Psoas muscle (tissue), 8 donors: ENCODE data around the gene GIPC3. TPM values are rescaled to one million over a fixed set of nuclear protein-coding genes. Genes with fewer than 3 reads are reported as not detected.
A peak's percentile ranks its signal among the peaks of the same experiment; 100 is the strongest.

Experiments used
- ATAC-seq, 4 donors: fragments of 200-7000 bp; cut with Tn5 transposase; one replicate each; pipeline ENCODE4 v1.9.1; 2020; ENCODE audit warnings: moderate library complexity in 3 of 4, mild to moderate bottlenecking in 2 of 4
- DNase-seq, 2 donors: peaks; one replicate each; pipeline ENCODE4 v3.0.0-alpha.2; 2020
- H3K27ac ChIP-seq: fragments of 200-600 bp; one replicate; pipeline ENCODE4 v1.8.0; 2022
- H3K27me3 ChIP-seq, 3 donors: fragments of 200-600 bp in 1 of 3; one replicate each; pipeline versions ENCODE4 v1.6.1 to v1.8.0; 2013 to 2022; ENCODE audit warnings: low read length in 2 of 3, mild to moderate bottlenecking in 2 of 3, moderate library complexity in 1 of 3; ENCODE audit not compliant: insufficient read depth in 3 of 3
- H3K36me3 ChIP-seq, 2 donors: fragments of 200-600 bp in 1 of 2; one replicate each; pipeline versions ENCODE4 v1.6.1 to v1.8.0; 2013 to 2022; ENCODE audit warnings: low read depth in 1 of 2, mild to moderate bottlenecking in 1 of 2, moderate library complexity in 1 of 2; ENCODE audit not compliant: insufficient read depth in 1 of 2
- H3K4me1 ChIP-seq: fragments of 200-600 bp; one replicate; pipeline ENCODE4 v1.8.0; 2022
- H3K4me3 ChIP-seq: fragments of 200-600 bp; one replicate; pipeline ENCODE4 v1.8.0; 2022; ENCODE audit warnings: mild to moderate bottlenecking
- H3K9me3 ChIP-seq: fragments of 200-600 bp; one replicate; pipeline ENCODE4 v1.8.0; 2022
- whole genome bisulfite sequencing, 3 donors: extraction: QIAGEN DNeasy Blood & Tissue Kit; methylation state at CpG; one replicate each; pipeline versions ENCODE4 v1.1.6 to v1.1.7; 2013; 5-methylcytosine and 5-hydroxymethylcytosine counted together
- intact Hi-C, 2 donors: fragments of 100-400 bp; cut with DNase I; formaldehyde crosslinking; loops; one replicate each; pipeline versions ENCODE4 v1.11.0 to v1.14.2; 2022
- polyA plus RNA-seq, 3 donors: library from polyadenylated mRNA; stranded (reverse); fragments of 200-250 nt; gene quantifications; one replicate each; pipeline ENCODE4 v1.2.3, GENCODE V29; 2013
- total RNA-seq, 4 donors: library from RNA; stranded (reverse); fragmentation: NEBNext Ultra II Directional in 2 of 4; extraction: Animal tissue kit (Norgen Biotek cat#: 25700) in 2 of 4; gene quantifications; one replicate each; pipeline versions ENCODE4 v1.2.1 to v1.2.4, GENCODE V29; 2021 to 2023
- TF ChIP-seq, protein P1 (sequence below): fragments of 200-600 bp; IDR thresholded peaks from one replicate; pipeline ENCODE4 v1.8.0; 2022; ENCODE audit warnings: antibody characterized with exemption
- donor health status: healthy with polysubstance abuse.
- donor health status: DM: no; HTN: no; CAD: no; lungs with moderate emphysema.
- donor health status: Bipolar disorder and iron deficiency.
- donor health status: healthy.
- donor health status: DM: yes; HTN: yes; CAD: no.
- donor health status: DM: no; HTN: no; CAD: no.
- donor health status: DM: no; HTN: no; CAD: no.
- donor health status: DM: yes; HTN: yes; CAD: no.

Gene GIPC3
- total and polyA plus RNA-seq, 7 donors, result 0.30 to 1.1 (median 0.45) TPM

DNA sequence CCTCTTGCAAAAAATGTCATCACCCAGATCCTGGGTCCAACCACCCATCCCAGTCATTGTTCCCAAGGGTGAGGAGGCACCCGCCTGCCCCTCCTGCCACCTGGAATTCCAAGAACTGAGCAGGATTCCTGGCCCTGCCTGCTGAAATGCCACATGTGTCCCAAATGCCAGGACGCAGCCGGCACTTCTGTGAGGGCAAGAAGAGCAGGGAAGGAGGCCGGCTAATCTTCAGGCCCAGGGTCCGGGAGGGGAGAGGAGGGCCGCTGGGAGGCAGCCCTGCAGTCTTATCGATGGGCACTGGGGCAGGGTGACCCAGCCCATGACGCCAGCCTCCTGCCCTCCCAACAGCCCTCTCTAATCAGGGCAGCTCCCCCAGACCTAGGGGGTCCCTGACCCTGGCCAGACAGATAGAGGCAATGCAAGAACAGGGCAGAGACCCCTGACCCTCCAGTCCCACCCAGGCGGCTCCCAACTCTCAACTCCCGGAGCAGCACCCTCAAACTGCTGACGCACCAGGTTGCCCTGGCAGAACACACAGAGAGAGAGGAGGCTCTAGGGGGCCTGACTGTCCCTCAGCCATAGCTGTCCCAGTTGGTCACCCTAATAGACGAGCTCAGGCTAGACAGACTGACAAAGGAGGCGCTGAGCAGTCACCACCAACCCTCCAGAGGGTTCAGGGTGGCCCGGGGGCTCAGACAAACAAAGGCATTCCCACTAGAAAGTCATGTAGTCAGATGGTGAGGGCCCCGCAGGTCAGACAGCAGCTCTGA lies 29.4 kb upstream of the GIPC3 start:
- intact Hi-C loops, result loop anchor here in 1 of 2 donors (2.0 to 10.0 kb wide), 2 partner anchors 73 to 149 kb away; partner anchors contain the start of genes PIP5K1C and TJP3
- H3K4me1 ChIP-seq, result peaks cover 8% of the 10 kb centered on the region
- no peak overlapping the region for H3K27ac ChIP-seq
- peaks cover 0 to 3% of the 10 kb centered on the region in 2 donors for H3K36me3 ChIP-seq
- ATAC-seq (no peak), DNase-seq (no peak)
- TF ChIP-seq, protein P1, sequence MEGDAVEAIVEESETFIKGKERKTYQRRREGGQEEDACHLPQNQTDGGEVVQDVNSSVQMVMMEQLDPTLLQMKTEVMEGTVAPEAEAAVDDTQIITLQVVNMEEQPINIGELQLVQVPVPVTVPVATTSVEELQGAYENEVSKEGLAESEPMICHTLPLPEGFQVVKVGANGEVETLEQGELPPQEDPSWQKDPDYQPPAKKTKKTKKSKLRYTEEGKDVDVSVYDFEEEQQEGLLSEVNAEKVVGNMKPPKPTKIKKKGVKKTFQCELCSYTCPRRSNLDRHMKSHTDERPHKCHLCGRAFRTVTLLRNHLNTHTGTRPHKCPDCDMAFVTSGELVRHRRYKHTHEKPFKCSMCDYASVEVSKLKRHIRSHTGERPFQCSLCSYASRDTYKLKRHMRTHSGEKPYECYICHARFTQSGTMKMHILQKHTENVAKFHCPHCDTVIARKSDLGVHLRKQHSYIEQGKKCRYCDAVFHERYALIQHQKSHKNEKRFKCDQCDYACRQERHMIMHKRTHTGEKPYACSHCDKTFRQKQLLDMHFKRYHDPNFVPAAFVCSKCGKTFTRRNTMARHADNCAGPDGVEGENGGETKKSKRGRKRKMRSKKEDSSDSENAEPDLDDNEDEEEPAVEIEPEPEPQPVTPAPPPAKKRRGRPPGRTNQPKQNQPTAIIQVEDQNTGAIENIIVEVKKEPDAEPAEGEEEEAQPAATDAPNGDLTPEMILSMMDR, result no peak
- WGBS, 3 donors, result 73 to 79% (median 74%) methylated on average over 14 to 15 of the region's 15 CpGs
- no peaks in the 10 kb centered on the region for H3K27me3 ChIP-seq
- no peaks in the 10 kb centered on the region for H3K9me3 ChIP-seq
- peak overlapping the region; percentile 75 for H3K4me3 ChIP-seq

DNA sequence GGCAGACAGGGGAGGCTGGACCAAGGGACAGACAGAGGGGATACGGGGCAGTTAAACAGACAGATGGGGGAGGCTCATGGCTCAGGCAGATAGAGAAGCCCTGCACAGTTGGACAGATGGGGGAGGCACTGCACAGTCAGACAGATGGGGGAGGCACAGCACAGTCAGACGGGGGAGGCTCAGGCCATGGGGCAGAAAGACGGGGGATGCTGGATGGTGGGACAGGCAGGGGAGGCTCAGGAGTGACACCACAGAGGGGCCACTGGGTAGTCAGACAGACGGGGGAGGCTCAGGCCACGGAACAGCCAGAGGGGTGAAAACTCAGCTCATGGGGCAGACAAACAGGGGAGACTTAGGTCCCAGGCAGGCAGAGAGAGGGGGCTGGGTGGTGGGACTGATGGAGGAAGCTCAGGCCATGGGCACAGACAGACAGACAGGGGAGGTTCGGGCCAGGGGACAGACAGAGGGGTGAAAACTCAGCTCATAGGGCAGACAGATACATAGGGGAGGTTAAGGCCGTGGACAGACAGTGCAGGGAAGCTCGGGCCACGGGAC lies 28.8 kb upstream of the GIPC3 start:
- intact Hi-C loops, result loop anchor here in 1 of 2 donors (2.0 to 10.0 kb wide), 2 partner anchors 72 to 148 kb away; partner anchors contain the start of genes PIP5K1C and TJP3

DNA sequence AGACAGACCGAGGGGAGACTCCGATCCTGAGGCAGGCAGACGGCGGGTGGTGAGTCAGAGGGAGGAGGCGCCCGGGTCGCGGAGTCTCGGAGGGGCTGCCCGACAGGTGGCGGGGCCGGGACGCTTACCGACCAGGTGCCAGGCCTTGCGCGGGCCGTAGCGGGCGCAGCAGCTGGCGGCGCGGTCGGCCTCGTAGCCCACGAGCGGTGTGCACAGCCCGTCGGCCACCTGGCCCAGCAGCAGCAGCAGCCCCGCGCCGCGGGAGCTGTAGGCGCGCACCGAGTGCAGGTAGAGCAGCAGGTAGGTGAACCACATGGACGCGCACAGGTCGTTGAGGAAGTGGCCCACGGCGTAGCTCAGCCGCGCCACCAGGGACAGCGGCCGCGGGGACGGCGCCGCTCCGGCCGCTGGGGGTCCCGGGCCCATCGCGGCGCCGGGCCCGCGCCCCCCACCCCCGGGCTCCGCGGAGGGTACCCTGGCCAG lies 28.3 kb upstream of the GIPC3 start:
- no peaks in the 10 kb centered on the region for H3K27me3 ChIP-seq
- TF ChIP-seq, protein P1, result no peak
- peak overlapping the region; percentile 75 for H3K4me3 ChIP-seq
- no peaks in the 10 kb centered on the region for H3K36me3 ChIP-seq
- no peaks in the 10 kb centered on the region for H3K9me3 ChIP-seq
- DNase-seq (peak; percentile 61 to 76), ATAC-seq (peak; percentile 12 to 30 (median 18))
- peak overlapping the region; percentile 76 for H3K27ac ChIP-seq
- 0 to 1% (median 0%) methylated on average over 29 to 60 of the region's 60 CpGs for WGBS, 3 donors
- peaks cover 8% of the 10 kb centered on the region for H3K4me1 ChIP-seq
- intact Hi-C loops, result loop anchor here in 1 of 2 donors (2.0 to 10.0 kb wide), 2 partner anchors 72 to 148 kb away; partner anchors contain the start of genes PIP5K1C and TJP3

More for the DNA sequence above, 28.8 kb upstream of the GIPC3 start:
- ATAC-seq (no peak), DNase-seq (no peak)
- Histone ChIP-seq H3K36me3 (no peaks in the 10 kb centered on the region), H3K4me3 (peak overlapping the region; percentile 75), H3K4me1 (peaks cover 8% of the 10 kb centered on the region), H3K27me3 (no peaks in the 10 kb centered on the region), H3K27ac (peak overlapping the region; percentile 76), H3K9me3 (no peaks in the 10 kb centered on the region)
- WGBS, 3 donors, result 22 to 36% (median 24%) methylated on average over 9 of the region's 9 CpGs
- TF ChIP-seq, protein P1, result no peak

DNA sequence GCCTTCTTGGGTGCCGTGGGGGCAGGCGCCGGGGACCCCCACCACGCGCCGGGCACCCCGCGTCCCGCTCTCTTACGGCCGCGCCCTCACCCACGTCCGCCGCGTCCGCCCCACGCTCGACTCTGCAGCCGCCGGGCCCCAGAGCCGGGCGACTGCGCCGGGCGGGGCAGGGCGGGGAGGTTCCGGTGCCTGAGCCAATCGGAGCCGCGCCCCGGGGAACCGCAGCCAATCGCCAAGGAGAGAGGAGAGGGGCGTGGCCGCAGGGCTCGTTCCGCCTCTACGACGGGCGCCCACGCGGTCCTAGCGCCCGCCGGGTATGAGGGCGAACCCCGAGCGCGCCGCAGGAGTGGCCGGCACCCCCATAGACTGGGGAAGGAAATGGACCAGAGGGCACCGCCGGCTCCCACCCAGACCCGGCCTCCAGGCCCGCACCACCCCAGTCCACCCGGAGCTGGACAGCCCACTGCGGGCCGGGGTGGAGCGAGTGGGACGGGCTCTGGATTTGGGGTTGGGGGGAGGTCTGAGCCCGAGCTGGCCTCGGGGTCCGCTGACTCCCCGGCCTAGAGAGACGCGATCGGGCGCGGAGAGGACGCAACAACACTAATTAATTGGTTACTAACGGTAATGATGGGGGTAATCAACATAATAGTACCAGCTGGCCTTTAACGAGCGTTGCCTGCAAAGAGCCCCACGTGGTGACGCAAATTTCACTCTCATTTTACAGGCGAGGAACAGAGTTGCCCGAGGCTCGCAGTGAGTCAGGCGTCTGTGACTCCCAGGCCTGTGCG lies 27.6 kb upstream of the GIPC3 start, which contains the start of gene MFSD12:
Gene MFSD12, minus strand, starts transcription at position 126 of the 788 bp plus-strand sequence. CDS start 183 bp downstream, outside the sequence.
- H3K27ac ChIP-seq, result peak within 1 kb of the TSS; percentile 76
- H3K36me3 ChIP-seq, result no peaks in the 10 kb centered on the region
- intact Hi-C loops, result loop anchor here in 1 of 2 donors (2.0 to 10.0 kb wide), 2 partner anchors 71 to 147 kb away; partner anchors contain the start of genes PIP5K1C and TJP3
- DNase-seq (peak; percentile 97 to 98), ATAC-seq (peak; percentile 98)
- H3K27me3 ChIP-seq, result no peaks in the 10 kb centered on the region
- TF ChIP-seq, protein P1, result no peak
- no peaks in the 10 kb centered on the region for H3K9me3 ChIP-seq
- 0 to 1% (median 0%) methylated on average over 58 to 81 of the region's 81 CpGs for WGBS, 3 donors
- peak within 1 kb of the TSS; percentile 75 for H3K4me3 ChIP-seq
- H3K4me1 ChIP-seq, result peaks cover 8% of the 10 kb centered on the region
